Panc1 (cell line): Measurements from ENCODE around the gene SSR2. TPM values are rescaled to one million over a fixed set of nuclear protein-coding genes. Genes with fewer than 3 reads are reported as not detected.

ENCODE experiments used
- ATAC-seq: fragments of 200-7000 bp; cut with Tn5 transposase; 2 replicates; pipeline ENCODE4 v1.9.1; 2020; ENCODE audit warnings: mild to moderate bottlenecking, moderate library complexity
- BruUV-seq: library from RNA; stranded (reverse); fragments of 400-500 nt; replicated peaks from 2 replicates; lab custom pipeline; 2021; lab: Mats Ljungman, UMichigan
- CTCF ChIA-PET: fragments of 300-600 bp; sonication (Branson Sonifier 250); formaldehyde crosslinking; loops from one replicate; lab custom pipeline; 2022; ENCODE audit warnings: antibody characterized with exemption; lab: Charles Lee
- POLR2A ChIA-PET: fragments of 300-600 bp; sonication (Branson Sonifier 250); formaldehyde crosslinking; loops from one replicate; lab custom pipeline; 2022; ENCODE audit warnings: antibody characterized with exemption; lab: Charles Lee
- DNase-seq: peaks from one replicate; pipeline ENCODE4 v3.0.0-alpha.2; 2010; ENCODE audit warnings: low read depth, low spot score
- H3K27ac ChIP-seq: 2 replicates; pipeline ENCODE4 v1.5.1; 2011; ENCODE audit warnings: mild to moderate bottlenecking, low read length, inconsistent platforms
- H3K27me3 ChIP-seq: fragments of 200-500 bp; sonication (Bioruptor generic); 2 replicates; pipeline ENCODE4 v1.6.0; 2014; ENCODE audit warnings: low read length, inconsistent platforms; ENCODE audit not compliant: control insufficient read depth, insufficient read depth
- H3K36me3 ChIP-seq: fragments of 200-500 bp; sonication (Bioruptor generic); 2 replicates; pipeline ENCODE4 v1.5.1; 2014; ENCODE audit warnings: inconsistent platforms, mild to moderate bottlenecking, low read length, moderate library complexity; ENCODE audit not compliant: control insufficient read depth, insufficient read depth
- H3K4me1 ChIP-seq: 2 replicates; pipeline ENCODE4 v1.5.1; 2011; ENCODE audit warnings: inconsistent platforms, mild to moderate bottlenecking, low read length, moderate library complexity; ENCODE audit not compliant: control insufficient read depth, insufficient read depth
- H3K4me3 ChIP-seq, 2 experiments: 2 replicates each; pipeline ENCODE4 v1.5.1; 2011 to 2012; ENCODE audit warnings: low read depth in 2 of 2, low read length in 2 of 2, mild to moderate bottlenecking in 2 of 2, inconsistent platforms in 1 of 2, moderate library complexity in 1 of 2
- H3K9me3 ChIP-seq: fragments of 200-500 bp; sonication (Bioruptor generic); 2 replicates; pipeline ENCODE4 v1.5.1; 2014; ENCODE audit warnings: low read depth, mild to moderate bottlenecking, inconsistent platforms, low read length, moderate library complexity; ENCODE audit not compliant: control insufficient read depth, insufficient read depth
- CTCF ChIP-seq: fragments of 450-650 bp; IDR thresholded peaks from 2 replicates; pipeline ENCODE4 v1.5.1; 2017; ENCODE audit warnings: mild to moderate bottlenecking
- POLR2AphosphoS5 ChIP-seq: IDR thresholded peaks from 2 replicates; pipeline ENCODE4 v1.6.1; 2012; ENCODE audit warnings: mild to moderate bottlenecking, low read depth, low read length, moderate library complexity
- SIN3A ChIP-seq: IDR thresholded peaks from 2 replicates; pipeline ENCODE4 v1.6.1; 2012; ENCODE audit warnings: low read depth, mild to moderate bottlenecking, low read length, moderate library complexity, borderline replicate concordance; ENCODE audit not compliant: insufficient read depth
- TCF7L2 ChIP-seq: IDR thresholded peaks from 2 replicates; pipeline ENCODE4 v1.6.1; 2011; ENCODE audit warnings: mild to moderate bottlenecking, low read depth, low read length, inconsistent platforms
- in situ Hi-C: cut with HindIII; loops from 2 replicates; pipeline ENCODE4 v1.10.0; 2016; ENCODE audit warnings: low sequenced_read_pairs, low pct_unique_long_range_greater_than_20kb
- intact Hi-C: fragments of 100-400 bp; cut with micrococcal nuclease; formaldehyde crosslinking; loops from one replicate; pipeline ENCODE4 v1.10.0; 2022; ENCODE audit not compliant: unreplicated experiment
- total RNA-seq: library from RNA; stranded (reverse); gene quantifications from one replicate; pipeline ENCODE4 v1.2.1, GENCODE V29; 2021; ENCODE audit not compliant: unreplicated experiment
- TF ChIP-seq, protein P1 (sequence below), 2 experiments: IDR thresholded peaks; 2 replicates each; pipeline ENCODE4 v1.6.1; 2011 to 2012; ENCODE audit warnings: low read depth in 2 of 2, control low read depth in 1 of 2, low read length in 1 of 2, mild to moderate bottlenecking in 1 of 2, moderate library complexity in 1 of 2; ENCODE audit not compliant: insufficient read depth in 1 of 2

SSR2 gene
- total RNA-seq, 1 experiment from 2014 or later, result 252 TPM

GRCh38 chr1:155966750-155967149, 54.0 kb downstream of the SSR2 start:
- ChIA-PET CTCF (interaction anchor here (0.8 to 1.6 kb wide), 4 partner anchors 11 to 97 kb away, joined by 3 to 4 read pairs (median 3); no protein-coding TSS in a partner anchor), POLR2A (no interaction called here)
- no peak for ATAC-seq
- no peaks in the 10 kb centered on the region for H3K9me3 ChIP-seq
- peaks cover 5% of the 10 kb centered on the region for H3K36me3 ChIP-seq
- no TSS peak for BruUV-seq
- no peak for DNase-seq
- in situ Hi-C loops, result no loop called here
- peaks cover 55% of the 10 kb centered on the region for H3K4me1 ChIP-seq
- no peaks in the 10 kb centered on the region for H3K27me3 ChIP-seq
- intact Hi-C loops, result no loop called here
- no peak overlapping the region for H3K27ac ChIP-seq
- no peak overlapping the region for H3K4me3 ChIP-seq
- TF ChIP-seq CTCF (no peak), SIN3A (no peak), POLR2AphosphoS5 (no peak), TCF7L2 (no peak)
- TF ChIP-seq, protein P1, sequence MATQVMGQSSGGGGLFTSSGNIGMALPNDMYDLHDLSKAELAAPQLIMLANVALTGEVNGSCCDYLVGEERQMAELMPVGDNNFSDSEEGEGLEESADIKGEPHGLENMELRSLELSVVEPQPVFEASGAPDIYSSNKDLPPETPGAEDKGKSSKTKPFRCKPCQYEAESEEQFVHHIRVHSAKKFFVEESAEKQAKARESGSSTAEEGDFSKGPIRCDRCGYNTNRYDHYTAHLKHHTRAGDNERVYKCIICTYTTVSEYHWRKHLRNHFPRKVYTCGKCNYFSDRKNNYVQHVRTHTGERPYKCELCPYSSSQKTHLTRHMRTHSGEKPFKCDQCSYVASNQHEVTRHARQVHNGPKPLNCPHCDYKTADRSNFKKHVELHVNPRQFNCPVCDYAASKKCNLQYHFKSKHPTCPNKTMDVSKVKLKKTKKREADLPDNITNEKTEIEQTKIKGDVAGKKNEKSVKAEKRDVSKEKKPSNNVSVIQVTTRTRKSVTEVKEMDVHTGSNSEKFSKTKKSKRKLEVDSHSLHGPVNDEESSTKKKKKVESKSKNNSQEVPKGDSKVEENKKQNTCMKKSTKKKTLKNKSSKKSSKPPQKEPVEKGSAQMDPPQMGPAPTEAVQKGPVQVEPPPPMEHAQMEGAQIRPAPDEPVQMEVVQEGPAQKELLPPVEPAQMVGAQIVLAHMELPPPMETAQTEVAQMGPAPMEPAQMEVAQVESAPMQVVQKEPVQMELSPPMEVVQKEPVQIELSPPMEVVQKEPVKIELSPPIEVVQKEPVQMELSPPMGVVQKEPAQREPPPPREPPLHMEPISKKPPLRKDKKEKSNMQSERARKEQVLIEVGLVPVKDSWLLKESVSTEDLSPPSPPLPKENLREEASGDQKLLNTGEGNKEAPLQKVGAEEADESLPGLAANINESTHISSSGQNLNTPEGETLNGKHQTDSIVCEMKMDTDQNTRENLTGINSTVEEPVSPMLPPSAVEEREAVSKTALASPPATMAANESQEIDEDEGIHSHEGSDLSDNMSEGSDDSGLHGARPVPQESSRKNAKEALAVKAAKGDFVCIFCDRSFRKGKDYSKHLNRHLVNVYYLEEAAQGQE (IDR thresholded peaks at IDR 0.05; ENCODE audit: insufficient read depth in 1 of 2, low read depth in 2 of 2, low read length in 1 of 2), result no peak

DNA sequence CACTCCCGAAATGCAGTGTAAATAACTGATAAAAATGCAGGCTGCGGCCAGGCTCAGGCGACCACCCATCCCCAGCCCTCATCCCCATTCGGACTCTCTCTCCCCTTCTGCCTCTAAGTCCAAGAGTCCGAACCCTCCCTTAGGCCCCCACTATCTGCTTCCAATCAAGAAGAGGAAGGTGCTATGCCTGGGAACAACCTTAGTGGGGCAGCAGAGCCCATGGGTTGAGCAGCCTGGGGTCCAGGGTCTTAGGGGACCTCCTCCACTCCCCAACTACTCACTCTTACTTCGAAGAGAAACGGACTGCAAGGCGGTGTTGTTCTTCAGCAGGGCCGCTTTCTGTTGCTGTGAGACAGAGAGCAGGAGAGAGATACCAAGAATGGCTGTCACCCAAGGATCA, 54.6 kb downstream of the SSR2 start:
- Histone ChIP-seq H3K36me3 (peaks cover 9% of the 10 kb centered on the region), H3K9me3 (no peaks in the 10 kb centered on the region), H3K27ac (no peak overlapping the region), H3K4me3 (no peak overlapping the region), H3K4me1 (peaks cover 54% of the 10 kb centered on the region), H3K27me3 (no peaks in the 10 kb centered on the region)
- ATAC-seq (no peak), DNase-seq (no peak)
- intact Hi-C loops (no loop called here), in situ Hi-C loops (no loop called here)
- ChIA-PET CTCF (interaction anchor here (0.8 to 1.3 kb wide), 3 partner anchors 12 to 97 kb away, joined by 3 to 4 read pairs (median 3); no protein-coding TSS in a partner anchor), POLR2A (no interaction called here)
- no TSS peak for BruUV-seq
- TF ChIP-seq TCF7L2 (no peak), POLR2AphosphoS5 (no peak), CTCF (no peak), SIN3A (no peak)
- TF ChIP-seq, protein P1 (IDR thresholded peaks at IDR 0.05; ENCODE audit: insufficient read depth in 1 of 2, low read depth in 2 of 2, low read length in 1 of 2), result no peak
